GM18858 (cell line): Measurements from ENCODE around the gene HIVEP3.

Experiments
- ATAC-seq: cut with Tn5 transposase; IDR thresholded peaks from one replicate; pipeline ENCODE4 v1.9.1; 2021; ENCODE audit not compliant: unreplicated experiment

The HIVEP3 gene

GRCh38 chr1:41791667-41792484, 126.8 kb downstream of the HIVEP3 start:
- ATAC-seq = no peak

GRCh38 chr1:41790351-41790750, 128.4 kb downstream of the HIVEP3 start:
- ATAC-seq = no peak

- ATAC-seq = no peak
These were observed 128.9 kb downstream of the HIVEP3 start for GRCh38 chr1:41789661-41790330.

- ATAC-seq = no peak
These were observed 130.3 kb downstream of the HIVEP3 start for GRCh38 chr1:41788427-41788826.

- ATAC-seq = no peak
These were observed 134.0 kb downstream of the HIVEP3 start for GRCh38 chr1:41784531-41785274.

GRCh38 chr1:41783189-41783639, 135.5 kb downstream of the HIVEP3 start:
- no peak for ATAC-seq

GRCh38 chr1:41780916-41781315, 137.8 kb downstream of the HIVEP3 start:
- no peak for ATAC-seq

- ATAC-seq = no peak
These were observed 138.4 kb downstream of the HIVEP3 start for GRCh38 chr1:41780322-41780721.

- ATAC-seq = no peak
These were observed 139.4 kb downstream of the HIVEP3 start for GRCh38 chr1:41779360-41779759.

- ATAC-seq = no peak
These were observed 141.0 kb downstream of the HIVEP3 start for GRCh38 chr1:41777695-41778094.

GRCh38 chr1:41776891-41777441, 141.8 kb downstream of the HIVEP3 start:
- ATAC-seq = no peak

- no peak for ATAC-seq
These were observed 142.7 kb downstream of the HIVEP3 start for GRCh38 chr1:41775956-41776585.

- ATAC-seq = no peak
These were observed 144.2 kb downstream of the HIVEP3 start for GRCh38 chr1:41774471-41774990.

- no peak for ATAC-seq
These were observed 144.9 kb downstream of the HIVEP3 start for GRCh38 chr1:41773842-41774241.

- no peak for ATAC-seq
These were observed 145.6 kb downstream of the HIVEP3 start for GRCh38 chr1:41773144-41773591.

- no peak for ATAC-seq
These were observed 149.7 kb downstream of the HIVEP3 start for GRCh38 chr1:41769068-41769467.

GRCh38 chr1:41768583-41768982, 150.1 kb downstream of the HIVEP3 start:
- ATAC-seq = no peak

- ATAC-seq = no peak
These were observed 150.9 kb downstream of the HIVEP3 start for GRCh38 chr1:41767534-41768525.

- no peak for ATAC-seq
These were observed 152.2 kb downstream of the HIVEP3 start for GRCh38 chr1:41766546-41766945.
